CD14-positive monocyte (primary cell): ENCODE results near the gene SLC10A7. TPM values are rescaled to one million over a fixed set of nuclear protein-coding genes. Genes with fewer than 3 reads are reported as not detected.

Experiments
- DNase-seq, 3 donors: peaks; one replicate each; pipeline ENCODE4 v3.0.0-alpha.2; 2011 to 2022
- H2AFZ ChIP-seq: 2 replicates; pipeline ENCODE4 v1.6.0; 2012; ENCODE audit warnings: mild to moderate bottlenecking, low read depth, low read length, inconsistent platforms; ENCODE audit not compliant: insufficient read depth, poor library complexity, severe bottlenecking
- H3K27ac ChIP-seq, 2 donors: 1 replicate in 1 of 2; 2 replicates in 1 of 2; pipeline ENCODE4 v1.5.1; 2012 to 2013; ENCODE audit warnings: low read length in 2 of 2, control low read depth in 1 of 2, inconsistent platforms in 1 of 2, low read depth in 1 of 2, mild to moderate bottlenecking in 1 of 2
- H3K27me3 ChIP-seq, 2 donors: one replicate each; pipeline versions ENCODE4 v1.6.0 to v1.6.1; 2011 to 2013; ENCODE audit warnings: low read length in 2 of 2; ENCODE audit not compliant: control insufficient read depth in 2 of 2, insufficient read depth in 2 of 2
- H3K36me3 ChIP-seq, 2 donors: replicated peaks in 1 of 2; 1 replicate in 1 of 2; 2 replicates in 1 of 2; pipeline versions ENCODE4 v1.5.1 to v1.6.1; 2012 to 2013; ENCODE audit warnings: low read length in 2 of 2, control low read depth in 1 of 2, inconsistent platforms in 1 of 2, mild to moderate bottlenecking in 1 of 2; ENCODE audit not compliant: insufficient read depth in 2 of 2, control insufficient read depth in 1 of 2
- H3K4me1 ChIP-seq, 2 donors: 1 replicate in 1 of 2; 2 replicates in 1 of 2; pipeline versions ENCODE4 v1.5.1 to v1.6.1; 2012 to 2013; ENCODE audit warnings: low read length in 2 of 2, control low read depth in 1 of 2, inconsistent platforms in 1 of 2, mild to moderate bottlenecking in 1 of 2, moderate library complexity in 1 of 2; ENCODE audit not compliant: insufficient read depth in 2 of 2, control insufficient read depth in 1 of 2
- H3K4me2 ChIP-seq: replicated peaks from 2 replicates; pipeline ENCODE3; 2012; ENCODE audit warnings: low read length, moderate library complexity, mild to moderate bottlenecking; ENCODE audit not compliant: poor library complexity, severe bottlenecking; ENCODE audit errors: extremely low read depth
- H3K4me3 ChIP-seq, 3 experiments: fragments of 200-600 bp in 1 of 3; sonication (generic) in 1 of 3; replicated peaks in 1 of 3; 1 replicate in 2 of 3; 2 replicates in 1 of 3; pipeline ENCODE4 v1.5.1; 2011 to 2013; ENCODE audit warnings: low read length in 3 of 3, mild to moderate bottlenecking in 3 of 3, control low read depth in 2 of 3, low read depth in 2 of 3, inconsistent platforms in 1 of 3, moderate library complexity in 1 of 3
- H3K79me2 ChIP-seq: 2 replicates; pipeline ENCODE4 v1.6.0; 2012; ENCODE audit warnings: mild to moderate bottlenecking, control low read depth, inconsistent platforms, low read length, moderate library complexity; ENCODE audit not compliant: insufficient read depth
- H3K9ac ChIP-seq: 2 replicates; pipeline ENCODE4 v1.6.0; 2017; ENCODE audit warnings: low read length, mild to moderate bottlenecking; ENCODE audit not compliant: insufficient read depth, poor library complexity, severe bottlenecking
- H3K9me3 ChIP-seq, 2 donors: replicated peaks in 1 of 2; 1 replicate in 1 of 2; 2 replicates in 1 of 2; pipeline versions ENCODE4 v1.5.1 to v1.6.1; 2012 to 2013; ENCODE audit warnings: low read length in 2 of 2, control low read depth in 1 of 2; ENCODE audit not compliant: control insufficient read depth in 1 of 2, insufficient read depth in 1 of 2
- H4K20me1 ChIP-seq: 2 replicates; pipeline ENCODE4 v1.6.0; 2012; ENCODE audit warnings: mild to moderate bottlenecking, low read length, control low read depth, moderate library complexity; ENCODE audit not compliant: insufficient read depth
- H3K27ac Mint-ChIP-seq, 7 donors: one replicate each; pipeline ENCODE4 v1.8.0; 2020; ENCODE audit warnings: mild to moderate bottlenecking in 7 of 7, mixed read lengths in 7 of 7, moderate library complexity in 6 of 7, inconsistent platforms in 2 of 7
- H3K27me3 Mint-ChIP-seq, 3 donors: one replicate each; pipeline ENCODE4 v1.8.0; 2021 to 2022; ENCODE audit warnings: low read depth in 3 of 3, mild to moderate bottlenecking in 3 of 3, mixed read lengths in 3 of 3, moderate library complexity in 3 of 3, inconsistent platforms in 1 of 3
- H3K36me3 Mint-ChIP-seq, 2 donors: one replicate each; pipeline ENCODE4 v1.8.0; 2020; ENCODE audit warnings: mixed read lengths in 2 of 2, inconsistent platforms in 1 of 2, mild to moderate bottlenecking in 1 of 2
- H3K4me1 Mint-ChIP-seq: one replicate; pipeline ENCODE4 v1.8.0; 2020; ENCODE audit warnings: mild to moderate bottlenecking, mixed read lengths
- H3K4me3 Mint-ChIP-seq, 2 donors: one replicate each; pipeline ENCODE4 v1.8.0; 2020; ENCODE audit warnings: mild to moderate bottlenecking in 2 of 2, mixed read lengths in 2 of 2, moderate library complexity in 1 of 2
- H3K9me3 Mint-ChIP-seq, 7 donors: one replicate each; pipeline ENCODE4 v1.8.0; 2020 to 2022; ENCODE audit warnings: mixed read lengths in 7 of 7, mild to moderate bottlenecking in 6 of 7, moderate library complexity in 6 of 7, inconsistent platforms in 2 of 7
- WGBS: methylation state at CpG from one replicate; pipeline ENCODE4 v1.1.5; 2013; ENCODE audit warnings: missing lambda C conversion rate; ENCODE audit not compliant: insufficient coverage; 5-methylcytosine and 5-hydroxymethylcytosine counted together
- intact Hi-C, 2 donors: fragments of 100-400 bp; cut with micrococcal nuclease; formaldehyde crosslinking; loops; one replicate each; pipeline versions ENCODE4 v1.15.0 to v1.15.1; 2023
- polyA plus RNA-seq, 3 donors: library from polyadenylated mRNA; depleted of rRNA in 1 of 3; unstranded in 2 of 3; stranded (reverse) in 1 of 3; fragments of 300-500 nt in 2 of 3; fragments of >200 nt in 1 of 3; fragmentation: Illumina TruSeq in 2 of 3; gene quantifications; 1 replicate in 2 of 3; 2 replicates in 1 of 3; pipeline ENCODE4 v1.2.3, GENCODE V29; 2012 to 2021
- TF ChIP-seq, protein P1 (sequence below): fragments of 200-600 bp; IDR thresholded peaks from one replicate; pipeline ENCODE4 v1.8.0; 2022; ENCODE audit warnings: antibody characterized with exemption, mild to moderate bottlenecking

SLC10A7 gene
- polyA plus RNA-seq, 3 donors: 6.6 to 8.3 (median 6.8) TPM

DNA sequence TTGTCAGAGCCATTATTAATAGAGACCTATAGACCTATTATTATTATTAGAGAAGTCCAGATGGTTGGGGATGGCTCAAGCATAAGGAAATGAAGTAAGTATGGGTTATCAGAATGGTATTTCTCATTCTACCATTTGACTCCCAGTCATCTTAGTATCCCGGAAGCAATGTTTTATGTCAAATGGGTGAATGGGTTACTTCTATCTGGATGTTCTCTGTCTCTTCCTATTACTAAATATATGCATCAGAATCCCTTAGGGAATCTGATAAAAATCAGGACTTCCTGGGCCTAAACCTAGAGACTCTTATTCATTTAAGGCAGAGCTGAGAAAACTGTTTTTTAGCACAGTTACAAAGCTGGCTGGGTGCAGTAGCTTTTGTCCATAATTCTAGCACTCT, 149.9 kb downstream of the SLC10A7 start:
- WGBS: no CpG with 5 or more reads among the region's 1 CpG

DNA sequence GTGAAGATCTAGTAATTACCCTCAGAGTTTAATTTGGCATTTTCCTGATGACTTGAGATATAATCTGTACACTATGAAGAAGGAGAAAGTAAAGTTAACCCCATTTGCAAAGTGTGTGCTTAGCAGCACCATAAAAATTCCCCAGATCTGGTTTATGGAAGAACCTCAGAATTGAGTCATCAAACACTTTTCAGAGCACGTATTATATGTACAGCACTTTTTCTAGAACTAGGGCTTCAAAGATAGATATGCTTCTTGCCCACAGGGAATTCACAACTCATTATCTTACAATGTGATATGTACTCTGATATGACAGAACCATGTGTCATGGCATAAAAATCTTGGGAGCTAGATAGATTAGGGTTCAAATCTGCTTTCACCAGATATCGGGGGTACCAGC, 150.9 kb downstream of the SLC10A7 start:
- H3K36me3 ChIP-seq: no peaks in the 10 kb centered on the region
- no peaks in the 10 kb centered on the region for H3K79me2 ChIP-seq
- H3K9me3 ChIP-seq: no peaks in the 10 kb centered on the region
- H3K27ac ChIP-seq: no peak overlapping the region
- no peaks in the 10 kb centered on the region for H3K36me3 Mint-ChIP-seq
- no peaks in the 10 kb centered on the region for H3K27me3 Mint-ChIP-seq
- DNase-seq: no peak
- no peaks in the 10 kb centered on the region for H3K4me1 ChIP-seq
- H3K27me3 ChIP-seq: no peaks in the 10 kb centered on the region
- H3K4me3 Mint-ChIP-seq: no peak overlapping the region
- TF ChIP-seq, protein P1, sequence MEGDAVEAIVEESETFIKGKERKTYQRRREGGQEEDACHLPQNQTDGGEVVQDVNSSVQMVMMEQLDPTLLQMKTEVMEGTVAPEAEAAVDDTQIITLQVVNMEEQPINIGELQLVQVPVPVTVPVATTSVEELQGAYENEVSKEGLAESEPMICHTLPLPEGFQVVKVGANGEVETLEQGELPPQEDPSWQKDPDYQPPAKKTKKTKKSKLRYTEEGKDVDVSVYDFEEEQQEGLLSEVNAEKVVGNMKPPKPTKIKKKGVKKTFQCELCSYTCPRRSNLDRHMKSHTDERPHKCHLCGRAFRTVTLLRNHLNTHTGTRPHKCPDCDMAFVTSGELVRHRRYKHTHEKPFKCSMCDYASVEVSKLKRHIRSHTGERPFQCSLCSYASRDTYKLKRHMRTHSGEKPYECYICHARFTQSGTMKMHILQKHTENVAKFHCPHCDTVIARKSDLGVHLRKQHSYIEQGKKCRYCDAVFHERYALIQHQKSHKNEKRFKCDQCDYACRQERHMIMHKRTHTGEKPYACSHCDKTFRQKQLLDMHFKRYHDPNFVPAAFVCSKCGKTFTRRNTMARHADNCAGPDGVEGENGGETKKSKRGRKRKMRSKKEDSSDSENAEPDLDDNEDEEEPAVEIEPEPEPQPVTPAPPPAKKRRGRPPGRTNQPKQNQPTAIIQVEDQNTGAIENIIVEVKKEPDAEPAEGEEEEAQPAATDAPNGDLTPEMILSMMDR: no peak
- H4K20me1 ChIP-seq: no peaks in the 10 kb centered on the region
- no peak overlapping the region for H2AFZ ChIP-seq
- H3K4me2 ChIP-seq: no peak overlapping the region
- H3K4me3 ChIP-seq: no peak overlapping the region
- H3K27ac Mint-ChIP-seq: no peak overlapping the region
- intact Hi-C loops: no loop called here
- peaks cover 0 to 2% (median 0%) of the 10 kb centered on the region in 7 donors for H3K9me3 Mint-ChIP-seq
- no CpG with 5 or more reads among the region's 2 CpGs for WGBS
- no peaks in the 10 kb centered on the region for H3K4me1 Mint-ChIP-seq
- no peak overlapping the region for H3K9ac ChIP-seq

More for the DNA sequence above, 149.9 kb downstream of the SLC10A7 start:
- H3K9me3 Mint-ChIP-seq: peaks cover 0 to 5% (median 3%) of the 10 kb centered on the region in 7 donors
- Histone ChIP-seq H3K9ac (no peak overlapping the region), H3K4me3 (no peak overlapping the region), H3K79me2 (no peaks in the 10 kb centered on the region), H2AFZ (no peak overlapping the region), H3K27ac (no peak overlapping the region), H3K4me2 (no peak overlapping the region), H3K36me3 (no peaks in the 10 kb centered on the region), H3K4me1 (no peaks in the 10 kb centered on the region), H3K27me3 (no peaks in the 10 kb centered on the region), H4K20me1 (no peaks in the 10 kb centered on the region), H3K9me3 (peaks cover 0 to 5% of the 10 kb centered on the region in 2 donors)
- H3K4me1 Mint-ChIP-seq: no peaks in the 10 kb centered on the region
- no peak for DNase-seq
- H3K27me3 Mint-ChIP-seq: peaks cover 0 to 2% (median 0%) of the 10 kb centered on the region in 3 donors
- no peak overlapping the region for H3K4me3 Mint-ChIP-seq
- TF ChIP-seq, protein P1: no peak
- H3K36me3 Mint-ChIP-seq: no peaks in the 10 kb centered on the region
- intact Hi-C loops: no loop called here
- H3K27ac Mint-ChIP-seq: no peak overlapping the region
